GM21529 (cell line): ENCODE data around the gene PPP6R2.

Source experiments
- ATAC-seq: cut with Tn5 transposase; IDR thresholded peaks from one replicate; pipeline ENCODE4 v1.9.1; 2021; ENCODE audit not compliant: unreplicated experiment

Gene PPP6R2

GRCh38 chr22:50305393-50305922 lies 37.7 kb upstream of the PPP6R2 start:
- no peak for ATAC-seq

- ATAC-seq, result no peak
Observed at GRCh38 chr22:50305923-50306566, 37.1 kb upstream of the PPP6R2 start.

GRCh38 chr22:50306753-50307749 lies 36.1 kb upstream of the PPP6R2 start, which contains the start of gene PLXNB2:
TSS of gene PLXNB2 (minus strand) at chr22:50307646. CDS start at chr22:50290584, 17,062 bp downstream.
- peak; percentile 32 for ATAC-seq

DNA sequence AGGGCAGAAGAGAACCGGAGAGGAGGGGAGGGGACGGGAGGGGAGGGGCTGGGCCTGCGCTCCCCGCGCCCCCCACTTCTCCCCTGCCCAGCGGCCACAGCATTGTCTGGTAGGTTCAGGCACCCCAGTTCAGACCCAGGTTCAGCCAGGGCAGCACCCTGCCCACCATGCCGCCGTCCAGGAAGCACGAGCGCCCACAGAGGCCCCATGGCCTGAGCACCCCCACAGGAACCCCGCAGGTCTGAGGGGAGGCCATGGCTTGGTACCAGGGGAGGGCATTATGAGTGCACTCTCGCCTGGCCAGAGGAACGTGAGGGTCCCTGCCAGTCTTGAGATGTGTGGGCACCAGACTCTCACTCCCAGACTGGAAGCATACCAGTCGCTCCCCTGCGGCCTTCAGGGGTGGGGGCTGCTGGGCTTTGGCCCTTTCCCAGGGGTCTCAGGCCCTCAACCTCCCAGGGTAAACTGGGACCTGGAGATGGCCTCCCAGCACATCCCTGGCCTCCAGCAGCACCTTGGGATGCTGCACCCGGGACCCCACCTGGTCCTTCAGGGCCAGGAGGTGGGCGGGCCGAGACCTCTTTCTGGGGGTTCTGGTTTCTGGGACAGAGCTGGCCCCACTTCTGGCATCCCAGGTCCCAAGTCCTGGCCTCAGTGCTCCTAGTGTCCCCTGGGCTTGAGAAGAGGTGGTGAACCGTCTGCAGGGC lies 35.1 kb upstream of the PPP6R2 start:
- ATAC-seq, result no peak

DNA sequence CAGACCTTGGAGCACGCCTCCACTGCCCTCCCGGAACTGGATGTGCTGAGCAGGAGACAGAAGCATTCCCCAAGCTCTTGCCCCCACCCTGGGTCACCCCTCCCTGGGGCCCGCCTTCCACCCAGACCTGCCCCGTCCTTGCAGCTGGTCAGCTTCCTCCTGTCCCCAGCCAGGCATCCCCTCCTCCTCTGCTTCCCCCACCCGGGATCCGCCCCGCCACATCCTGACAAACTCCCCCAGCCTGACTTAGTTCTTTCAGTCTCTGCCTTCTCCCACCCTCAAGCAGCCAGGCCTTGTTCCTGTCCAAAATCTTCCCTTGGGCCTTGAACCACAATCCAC lies 34.6 kb upstream of the PPP6R2 start:
- ATAC-seq, result no peak

DNA sequence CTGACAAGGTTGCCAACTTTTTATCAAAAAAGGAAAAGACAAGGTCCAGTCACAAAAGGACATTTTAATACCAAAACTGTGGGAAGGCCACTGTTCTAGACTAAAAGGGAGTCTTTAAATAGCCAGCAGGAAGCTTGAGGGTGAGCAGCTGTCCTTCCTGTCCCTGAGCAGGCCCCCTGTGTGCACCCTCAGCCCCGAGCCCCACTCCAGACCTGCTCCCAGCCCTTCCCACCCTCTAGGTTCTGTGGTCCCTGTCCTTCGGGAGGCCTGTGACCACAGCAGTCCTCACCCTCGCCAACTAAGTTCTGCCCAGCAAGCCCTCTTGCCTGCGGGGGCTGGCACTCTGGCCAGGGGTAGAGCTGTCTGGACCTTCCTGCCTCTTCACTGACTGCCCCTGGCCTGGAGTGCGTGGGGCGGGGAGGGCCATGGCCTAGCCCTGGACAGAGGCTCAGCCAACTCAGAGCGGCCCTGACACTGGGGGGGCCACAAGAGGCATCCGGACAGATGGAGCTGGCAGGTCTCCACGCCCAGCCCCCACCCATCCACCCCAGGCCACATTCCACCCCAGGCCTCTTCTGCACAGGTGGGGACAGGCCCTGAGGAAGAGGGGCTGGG lies 34.0 kb upstream of the PPP6R2 start:
- ATAC-seq, result no peak

DNA sequence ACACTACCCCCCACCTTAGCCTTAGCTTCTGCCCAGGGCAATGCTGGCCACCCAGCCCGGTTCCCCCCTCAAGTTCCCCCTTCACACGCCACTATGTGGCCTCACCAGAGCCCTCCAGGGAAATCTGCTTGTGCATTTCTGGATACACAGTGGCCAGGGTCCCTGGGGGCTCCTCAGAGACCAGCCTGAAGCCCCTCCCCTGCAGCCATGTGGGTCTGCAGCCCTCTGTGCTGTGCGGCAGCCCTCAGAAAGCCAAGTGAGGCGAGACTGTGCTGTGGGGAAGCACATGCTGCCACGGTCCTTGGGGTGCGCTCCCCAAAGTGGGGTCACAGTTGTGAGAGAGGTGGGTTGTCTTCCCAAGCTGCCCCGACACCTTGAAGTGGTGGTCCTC lies 33.5 kb upstream of the PPP6R2 start:
- no peak for ATAC-seq

GRCh38 chr22:50310031-50310722 lies 33.0 kb upstream of the PPP6R2 start:
- no peak for ATAC-seq

- no peak for ATAC-seq
Observed at GRCh38 chr22:50310949-50311444, 32.1 kb upstream of the PPP6R2 start.

- no peak for ATAC-seq
Observed at GRCh38 chr22:50311606-50312351, 31.3 kb upstream of the PPP6R2 start.

DNA sequence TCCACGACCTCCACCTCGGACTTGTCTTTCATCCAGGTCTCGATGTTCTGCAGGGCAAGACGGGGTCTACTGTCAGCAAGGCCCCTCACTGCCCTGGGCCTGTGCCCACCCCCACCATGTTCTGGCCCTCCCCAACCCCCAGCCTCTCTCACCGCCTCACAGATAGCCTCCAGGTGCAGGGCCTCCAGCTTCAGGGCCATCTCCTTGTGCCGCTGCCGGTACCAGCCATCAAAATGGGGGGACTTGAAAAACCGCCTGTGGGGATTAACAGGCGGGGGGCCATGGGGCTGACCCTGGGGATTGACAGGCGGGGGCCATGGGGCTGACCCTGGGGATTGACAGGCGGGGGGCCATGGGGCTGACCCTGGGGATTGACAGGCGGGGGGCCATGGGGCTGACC lies 30.8 kb upstream of the PPP6R2 start:
- no peak for ATAC-seq

- ATAC-seq, result no peak
Observed at GRCh38 chr22:50313021-50313420, 30.1 kb upstream of the PPP6R2 start.

DNA sequence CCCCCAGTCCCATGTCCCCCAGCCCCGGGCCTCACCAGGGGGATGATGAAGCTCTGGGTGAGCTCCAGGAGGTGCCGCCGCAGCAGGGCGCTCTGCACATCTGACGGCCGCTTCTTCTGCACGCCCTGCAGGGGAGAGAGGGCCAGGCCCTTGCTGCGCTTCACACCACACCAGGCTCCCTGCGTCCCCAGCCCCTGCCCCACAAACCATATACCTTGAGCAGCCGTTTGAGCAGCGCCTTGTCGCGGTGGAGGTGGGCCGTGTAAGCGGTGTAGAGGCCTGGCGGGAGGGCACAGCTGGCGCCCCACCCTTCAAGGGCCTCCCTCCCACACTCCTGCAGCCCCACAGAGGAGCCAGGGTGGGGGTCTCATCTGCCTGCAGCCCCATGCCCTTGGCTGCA lies 29.5 kb upstream of the PPP6R2 start:
- ATAC-seq, result no peak

DNA sequence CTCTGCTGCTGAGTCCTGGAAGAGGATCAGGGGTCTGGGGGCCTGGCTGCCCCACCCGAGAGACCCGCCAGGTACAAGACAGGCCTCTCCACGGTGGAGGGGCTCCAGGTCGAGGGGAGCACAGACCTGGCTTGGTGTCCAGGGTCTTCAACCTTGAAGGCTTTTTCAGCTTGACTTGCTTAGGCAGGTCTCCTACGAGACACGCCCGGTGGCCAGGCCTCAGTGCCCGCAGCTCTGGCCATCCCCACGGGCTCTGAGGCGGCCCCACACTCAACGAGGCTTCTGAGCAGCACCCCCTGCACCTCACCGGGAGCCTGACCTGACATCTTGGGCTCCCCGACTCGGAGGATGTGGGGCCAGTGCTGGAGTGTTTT lies 29.1 kb upstream of the PPP6R2 start:
- no peak for ATAC-seq

GRCh38 chr22:50314455-50315288 lies 28.5 kb upstream of the PPP6R2 start:
- ATAC-seq, result peak; percentile 78

DNA sequence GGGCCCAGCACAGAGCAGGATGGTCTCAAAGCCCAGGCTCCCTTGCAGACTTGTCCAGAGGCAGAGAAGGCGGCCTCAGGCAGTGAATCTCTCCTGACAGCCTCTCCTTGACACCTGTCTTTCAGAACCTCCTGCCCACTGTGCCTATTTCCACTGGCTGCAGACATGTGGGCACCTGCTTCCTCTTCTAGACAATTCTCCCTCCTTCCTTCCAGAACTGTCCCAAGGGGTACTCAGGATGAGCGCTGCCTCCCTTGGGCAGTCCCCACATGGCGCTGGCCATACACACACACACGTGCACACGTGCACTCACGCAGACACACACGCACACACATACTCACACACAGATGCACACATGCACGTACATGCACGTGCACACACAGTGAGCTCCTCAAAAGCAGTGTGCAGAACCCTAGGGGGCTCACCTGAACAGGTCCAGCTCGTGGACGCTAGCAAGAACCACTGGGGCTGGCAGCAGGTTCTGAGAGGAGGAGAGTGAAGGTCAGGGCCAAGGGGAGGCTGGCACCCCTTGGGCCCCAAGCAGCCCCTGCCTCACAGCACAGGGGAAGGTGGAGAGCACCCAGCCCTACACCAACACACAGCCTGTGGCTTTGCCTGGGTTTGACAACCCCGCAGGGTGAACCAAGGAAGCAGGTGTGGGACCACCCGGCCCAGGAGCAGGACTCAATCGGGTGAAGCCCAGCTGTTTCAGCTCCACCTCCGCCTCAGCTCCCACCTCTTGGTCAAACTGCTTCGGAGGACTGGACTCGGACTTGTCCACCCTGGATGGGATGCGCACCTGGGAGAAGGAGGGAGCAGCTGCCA lies 27.6 kb upstream of the PPP6R2 start:
- ATAC-seq, result no peak

GRCh38 chr22:50316114-50317065 lies 26.7 kb upstream of the PPP6R2 start:
- no peak for ATAC-seq
